ENCODE data around the gene PPP1R26. TPM values are rescaled to one million over a fixed set of nuclear protein-coding genes. Genes with fewer than 3 reads are reported as not detected.
"Not testable (repeated sequence)": the region's sequence is repeated elsewhere in the genome, so short reads cannot be mapped to it uniquely, and the experiment has no call there.

PPP1R26 gene
- total RNA-seq = 8.3 and 9.7 TPM in 2 replicates

GRCh38 chr9:135479469-135480052, at the start of gene PPP1R26:
PPP1R26 (plus strand) TSS chr9:135479782; CDS start chr9:135484511, 4,729 bp downstream.
- DNase-seq (ENCODE audit: low read depth in 2 of 2) = no peak

GRCh38 chr9:135437259-135437658, 42.3 kb upstream of the PPP1R26 start:
- no peak for DNase-seq (ENCODE audit: low read depth in 2 of 2)

GRCh38 chr9:135437696-135438095, 41.9 kb upstream of the PPP1R26 start:
- DNase-seq (ENCODE audit: low read depth in 2 of 2) = not testable (repeated sequence)

GRCh38 chr9:135438581-135439232, 40.9 kb upstream of the PPP1R26 start:
- not testable (repeated sequence) for DNase-seq (ENCODE audit: low read depth in 2 of 2)

GRCh38 chr9:135439514-135439913, 40.1 kb upstream of the PPP1R26 start:
- not testable (repeated sequence) for DNase-seq (ENCODE audit: low read depth in 2 of 2)

- no peak for DNase-seq (ENCODE audit: low read depth in 2 of 2)
Observed at GRCh38 chr9:135439916-135440315, 39.7 kb upstream of the PPP1R26 start.

- peak in 1 of 2 donors; percentile 11 for DNase-seq (ENCODE audit: low read depth in 2 of 2)
Observed at GRCh38 chr9:135440620-135441019, 39.0 kb upstream of the PPP1R26 start.

- DNase-seq (ENCODE audit: low read depth in 2 of 2) = not testable (repeated sequence)
Observed at GRCh38 chr9:135441105-135442071, 38.2 kb upstream of the PPP1R26 start.

- DNase-seq (ENCODE audit: low read depth in 2 of 2) = no peak
Observed at GRCh38 chr9:135442075-135442474, 37.5 kb upstream of the PPP1R26 start.

GRCh38 chr9:135443797-135444425, 35.7 kb upstream of the PPP1R26 start:
- DNase-seq (ENCODE audit: low read depth in 2 of 2) = no peak

GRCh38 chr9:135447126-135447525, 32.5 kb upstream of the PPP1R26 start:
- DNase-seq (ENCODE audit: low read depth in 2 of 2) = no peak

- no peak for DNase-seq (ENCODE audit: low read depth in 2 of 2)
Observed at GRCh38 chr9:135448663-135449100, 30.9 kb upstream of the PPP1R26 start.

- not testable (repeated sequence) for DNase-seq (ENCODE audit: low read depth in 2 of 2)
Observed at GRCh38 chr9:135449532-135449931, 30.1 kb upstream of the PPP1R26 start.

GRCh38 chr9:135450956-135451355, 28.6 kb upstream of the PPP1R26 start:
- no peak for DNase-seq (ENCODE audit: low read depth in 2 of 2)

GRCh38 chr9:135451909-135452308, 27.7 kb upstream of the PPP1R26 start:
- not testable (repeated sequence) for DNase-seq (ENCODE audit: low read depth in 2 of 2)

GRCh38 chr9:135454737-135455136, 24.8 kb upstream of the PPP1R26 start:
- DNase-seq (ENCODE audit: low read depth in 2 of 2) = no peak

GRCh38 chr9:135455401-135456030, 24.1 kb upstream of the PPP1R26 start:
- no peak for DNase-seq (ENCODE audit: low read depth in 2 of 2)

- DNase-seq (ENCODE audit: low read depth in 2 of 2) = no peak
Observed at GRCh38 chr9:135456436-135457104, 23.0 kb upstream of the PPP1R26 start.

- not testable (repeated sequence) for DNase-seq (ENCODE audit: low read depth in 2 of 2)
Observed at GRCh38 chr9:135458478-135458877, 21.1 kb upstream of the PPP1R26 start.

- DNase-seq (ENCODE audit: low read depth in 2 of 2) = no peak
Observed at GRCh38 chr9:135461936-135462335, 17.6 kb upstream of the PPP1R26 start.
